SU-DHL-6 (cell line): Measurements from ENCODE around the gene PRKAR2B.

Experiments used
- EZH2phosphoT487 ChIP-seq: fragments of 200-600 bp; sonication (generic), shearing (Covaris generic); conservative IDR thresholded peaks from 2 replicates; pipeline ENCODE4 v1.6.1; 2018; ENCODE audit warnings: mild to moderate bottlenecking, antibody characterized with exemption, low read length, moderate library complexity, mixed read lengths
- TF ChIP-seq, protein P1 (sequence below): fragments of 200-600 bp; sonication (generic); IDR thresholded peaks from one replicate; pipeline ENCODE4 v1.5.1; 2017; ENCODE audit warnings: antibody characterized with exemption, mild to moderate bottlenecking, low read length, moderate library complexity; ENCODE audit not compliant: insufficient read depth, poor library complexity, severe bottlenecking

DNA sequence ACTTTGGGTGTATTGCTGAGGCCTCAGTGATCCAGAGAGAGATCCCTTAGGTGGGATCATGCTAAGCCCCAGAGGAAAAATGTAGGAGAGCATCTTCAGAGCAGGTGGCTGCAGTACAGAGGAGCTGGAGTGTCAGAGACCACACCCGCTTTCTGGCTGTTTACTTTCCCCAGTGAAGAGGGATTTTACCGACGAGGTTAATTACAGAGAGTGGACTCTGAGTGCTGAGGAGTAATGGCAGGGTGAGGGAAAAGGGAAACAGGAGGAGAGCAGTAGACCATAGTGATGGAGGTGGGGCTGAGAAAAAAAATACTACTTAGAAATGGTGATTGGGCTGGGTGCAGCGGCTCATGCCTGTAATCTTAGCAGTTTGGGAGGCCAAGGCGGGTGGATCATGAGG lies 81.0 kb downstream of the PRKAR2B start:
- TF ChIP-seq, protein P1, sequence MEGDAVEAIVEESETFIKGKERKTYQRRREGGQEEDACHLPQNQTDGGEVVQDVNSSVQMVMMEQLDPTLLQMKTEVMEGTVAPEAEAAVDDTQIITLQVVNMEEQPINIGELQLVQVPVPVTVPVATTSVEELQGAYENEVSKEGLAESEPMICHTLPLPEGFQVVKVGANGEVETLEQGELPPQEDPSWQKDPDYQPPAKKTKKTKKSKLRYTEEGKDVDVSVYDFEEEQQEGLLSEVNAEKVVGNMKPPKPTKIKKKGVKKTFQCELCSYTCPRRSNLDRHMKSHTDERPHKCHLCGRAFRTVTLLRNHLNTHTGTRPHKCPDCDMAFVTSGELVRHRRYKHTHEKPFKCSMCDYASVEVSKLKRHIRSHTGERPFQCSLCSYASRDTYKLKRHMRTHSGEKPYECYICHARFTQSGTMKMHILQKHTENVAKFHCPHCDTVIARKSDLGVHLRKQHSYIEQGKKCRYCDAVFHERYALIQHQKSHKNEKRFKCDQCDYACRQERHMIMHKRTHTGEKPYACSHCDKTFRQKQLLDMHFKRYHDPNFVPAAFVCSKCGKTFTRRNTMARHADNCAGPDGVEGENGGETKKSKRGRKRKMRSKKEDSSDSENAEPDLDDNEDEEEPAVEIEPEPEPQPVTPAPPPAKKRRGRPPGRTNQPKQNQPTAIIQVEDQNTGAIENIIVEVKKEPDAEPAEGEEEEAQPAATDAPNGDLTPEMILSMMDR: no peak
- TF ChIP-seq EZH2phosphoT487: no peak
